GM23338 (cell line): ENCODE data around the gene KIAA2012.

Experiments
- CREB1 ChIP-seq: fragments of 250-450 bp; sonication (Bioruptor Pico); IDR thresholded peaks from 2 replicates; pipeline ENCODE4 v1.5.0; 2020; ENCODE audit warnings: low read depth, mild to moderate bottlenecking, moderate library complexity
- EZH2 ChIP-seq: fragments of 200-600 bp; sonication (generic); IDR thresholded peaks from one replicate; pipeline ENCODE4 v1.8.0; 2017; ENCODE audit warnings: antibody characterized with exemption, mild to moderate bottlenecking, low read depth; ENCODE audit not compliant: unreplicated experiment
- TF ChIP-seq, protein P1 (sequence below), 2 experiments: fragments of 200-600 bp in 1 of 2; sonication (generic) in 1 of 2; conservative IDR thresholded peaks; 2 replicates each; pipeline versions ENCODE4 v1.5.1 to v1.6.1; 2016 to 2017; ENCODE audit warnings: antibody characterized with exemption in 2 of 2, low read depth in 2 of 2, mild to moderate bottlenecking in 2 of 2, moderate library complexity in 1 of 2

DNA sequence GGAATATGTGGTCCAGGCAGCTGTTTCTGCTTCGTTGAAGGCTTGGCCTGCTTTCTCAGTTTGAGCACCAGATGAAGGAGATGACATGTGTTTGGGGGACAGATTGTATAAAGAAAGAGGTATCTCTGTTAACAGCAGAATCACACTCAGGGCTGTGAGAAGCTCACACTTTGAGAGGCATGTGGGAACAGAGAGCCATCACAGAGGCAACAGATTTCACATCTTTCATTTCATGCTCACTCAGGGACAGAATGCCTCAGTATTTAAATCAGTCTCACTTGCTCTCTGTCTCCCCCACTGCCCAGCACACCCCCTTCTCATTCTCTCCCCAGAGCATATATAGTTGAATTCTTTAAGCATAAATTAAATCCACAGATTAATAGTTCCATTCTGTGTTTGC is 37.4 kb downstream of the KIAA2012 start:
- TF ChIP-seq CREB1 (CRISPR knock-in tag) (no peak), EZH2 (no peak)
- TF ChIP-seq, protein P1, sequence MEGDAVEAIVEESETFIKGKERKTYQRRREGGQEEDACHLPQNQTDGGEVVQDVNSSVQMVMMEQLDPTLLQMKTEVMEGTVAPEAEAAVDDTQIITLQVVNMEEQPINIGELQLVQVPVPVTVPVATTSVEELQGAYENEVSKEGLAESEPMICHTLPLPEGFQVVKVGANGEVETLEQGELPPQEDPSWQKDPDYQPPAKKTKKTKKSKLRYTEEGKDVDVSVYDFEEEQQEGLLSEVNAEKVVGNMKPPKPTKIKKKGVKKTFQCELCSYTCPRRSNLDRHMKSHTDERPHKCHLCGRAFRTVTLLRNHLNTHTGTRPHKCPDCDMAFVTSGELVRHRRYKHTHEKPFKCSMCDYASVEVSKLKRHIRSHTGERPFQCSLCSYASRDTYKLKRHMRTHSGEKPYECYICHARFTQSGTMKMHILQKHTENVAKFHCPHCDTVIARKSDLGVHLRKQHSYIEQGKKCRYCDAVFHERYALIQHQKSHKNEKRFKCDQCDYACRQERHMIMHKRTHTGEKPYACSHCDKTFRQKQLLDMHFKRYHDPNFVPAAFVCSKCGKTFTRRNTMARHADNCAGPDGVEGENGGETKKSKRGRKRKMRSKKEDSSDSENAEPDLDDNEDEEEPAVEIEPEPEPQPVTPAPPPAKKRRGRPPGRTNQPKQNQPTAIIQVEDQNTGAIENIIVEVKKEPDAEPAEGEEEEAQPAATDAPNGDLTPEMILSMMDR (conservative IDR thresholded peaks at IDR 0.05; ENCODE audit: low read depth in 2 of 2), result no peak
